SK-N-SH (cell line): ENCODE results near the gene UBASH3B.

ENCODE experiments used
- EP300 ChIP-seq, 2 experiments: IDR thresholded peaks; 2 replicates each; pipeline versions ENCODE4 v1.4.0 to v1.6.1; 2012; ENCODE audit warnings: borderline replicate concordance in 1 of 2, low read depth in 1 of 2, low read length in 1 of 2
- JUND ChIP-seq: IDR thresholded peaks from 2 replicates; pipeline ENCODE4 v1.4.0; 2012
- MXI1 ChIP-seq: IDR thresholded peaks from 2 replicates; pipeline ENCODE4 v1.6.1; 2012; ENCODE audit warnings: mild to moderate bottlenecking, low read depth, low read length, improper control_type of control experiment
- NFIC ChIP-seq: IDR thresholded peaks from 2 replicates; pipeline ENCODE4 v1.4.0; 2012; ENCODE audit warnings: borderline replicate concordance
- NRF1 ChIP-seq: IDR thresholded peaks from 2 replicates; pipeline ENCODE4 v1.6.1; 2012; ENCODE audit warnings: low read depth, mild to moderate bottlenecking, low read length
- POLR2AphosphoS5 ChIP-seq: IDR thresholded peaks from 2 replicates; pipeline ENCODE4 v1.6.1; 2012; ENCODE audit warnings: low read depth, low read length
- RAD21 ChIP-seq: IDR thresholded peaks from 2 replicates; pipeline ENCODE4 v1.6.1; 2012; ENCODE audit warnings: mild to moderate bottlenecking, low read length
- RCOR1 ChIP-seq: fragments of 150-350 bp; IDR thresholded peaks from 2 replicates; pipeline ENCODE4 v1.6.1; 2017; ENCODE audit warnings: antibody characterized with exemption, low read length
- REST ChIP-seq: IDR thresholded peaks from 2 replicates; pipeline ENCODE4 v1.6.1; 2012; ENCODE audit warnings: mild to moderate bottlenecking, low read depth, low read length, moderate library complexity
- SMC3 ChIP-seq: IDR thresholded peaks from 2 replicates; pipeline ENCODE4 v1.6.1; 2012; ENCODE audit warnings: low read depth, low read length, improper control_type of control experiment
- TAF1 ChIP-seq: IDR thresholded peaks from 2 replicates; pipeline ENCODE4 v1.6.1; 2012; ENCODE audit warnings: low read depth, mild to moderate bottlenecking, low read length, moderate library complexity, borderline replicate concordance
- USF2 ChIP-seq: fragments of 150-350 bp; IDR thresholded peaks from 2 replicates; pipeline ENCODE4 v1.6.1; 2017; ENCODE audit warnings: antibody characterized with exemption, low read length, low read depth, borderline replicate concordance
- TF ChIP-seq, protein P1 (sequence below): fragments of 200-600 bp; sonication (generic); IDR thresholded peaks from 2 replicates; pipeline ENCODE4 v1.6.1; 2017; ENCODE audit warnings: antibody characterized with exemption, mild to moderate bottlenecking, moderate library complexity

GRCh38 chr11:122659676-122660554 lies 4.4 kb downstream of the UBASH3B start:
- TF ChIP-seq, protein P1, sequence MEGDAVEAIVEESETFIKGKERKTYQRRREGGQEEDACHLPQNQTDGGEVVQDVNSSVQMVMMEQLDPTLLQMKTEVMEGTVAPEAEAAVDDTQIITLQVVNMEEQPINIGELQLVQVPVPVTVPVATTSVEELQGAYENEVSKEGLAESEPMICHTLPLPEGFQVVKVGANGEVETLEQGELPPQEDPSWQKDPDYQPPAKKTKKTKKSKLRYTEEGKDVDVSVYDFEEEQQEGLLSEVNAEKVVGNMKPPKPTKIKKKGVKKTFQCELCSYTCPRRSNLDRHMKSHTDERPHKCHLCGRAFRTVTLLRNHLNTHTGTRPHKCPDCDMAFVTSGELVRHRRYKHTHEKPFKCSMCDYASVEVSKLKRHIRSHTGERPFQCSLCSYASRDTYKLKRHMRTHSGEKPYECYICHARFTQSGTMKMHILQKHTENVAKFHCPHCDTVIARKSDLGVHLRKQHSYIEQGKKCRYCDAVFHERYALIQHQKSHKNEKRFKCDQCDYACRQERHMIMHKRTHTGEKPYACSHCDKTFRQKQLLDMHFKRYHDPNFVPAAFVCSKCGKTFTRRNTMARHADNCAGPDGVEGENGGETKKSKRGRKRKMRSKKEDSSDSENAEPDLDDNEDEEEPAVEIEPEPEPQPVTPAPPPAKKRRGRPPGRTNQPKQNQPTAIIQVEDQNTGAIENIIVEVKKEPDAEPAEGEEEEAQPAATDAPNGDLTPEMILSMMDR: no peak
- TF ChIP-seq POLR2AphosphoS5: no peak
- TF ChIP-seq RCOR1: no peak
- TF ChIP-seq TAF1: no peak
- no peak for TF ChIP-seq SMC3
- TF ChIP-seq NFIC: no peak
- no peak for TF ChIP-seq JUND
- no peak for TF ChIP-seq REST
- no peak for TF ChIP-seq EP300 (IDR thresholded peaks at IDR 0.05; ENCODE audit: borderline replicate concordance in 1 of 2, low read depth in 1 of 2, low read length in 1 of 2)
- TF ChIP-seq USF2: no peak
- TF ChIP-seq MXI1: no peak
- no peak for TF ChIP-seq NRF1
- TF ChIP-seq RAD21: no peak
